Type B pancreatic cell (in vitro differentiated cells): ENCODE measurements around the gene TTLL4. TPM values are rescaled to one million over a fixed set of nuclear protein-coding genes. Genes with fewer than 3 reads are reported as not detected.

Experiments used
- DNase-seq: peaks from one replicate; pipeline ENCODE4 v3.0.0; 2021; ENCODE audit warnings: mixed read lengths; ENCODE audit not compliant: unreplicated experiment; ENCODE audit errors: extremely low spot score
- H3K27ac Mint-ChIP-seq: 2 replicates; pipeline ENCODE4 v1.8.0; 2021; ENCODE audit warnings: mild to moderate bottlenecking, mixed read lengths
- H3K27me3 Mint-ChIP-seq: 2 replicates; pipeline ENCODE4 v1.8.0; 2021; ENCODE audit warnings: mixed read lengths
- H3K36me3 Mint-ChIP-seq: 2 replicates; pipeline ENCODE4 v1.8.0; 2021; ENCODE audit warnings: mixed read lengths
- H3K4me1 Mint-ChIP-seq: one replicate; pipeline ENCODE4 v1.8.0; 2021; ENCODE audit warnings: mixed read lengths; ENCODE audit not compliant: unreplicated experiment
- H3K4me3 Mint-ChIP-seq: 2 replicates; pipeline ENCODE4 v1.8.0; 2021; ENCODE audit warnings: mild to moderate bottlenecking, mixed read lengths
- H3K9me3 Mint-ChIP-seq: 2 replicates; pipeline ENCODE4 v1.8.0; 2021; ENCODE audit warnings: mixed read lengths
- total RNA-seq: library from RNA; stranded (reverse); gene quantifications from 2 replicates; pipeline ENCODE4 v1.2.1, GENCODE V29; 2021; ENCODE audit warnings: low replicate concordance
- TF ChIP-seq, protein P1 (sequence below): fragments of 200-600 bp; sonication (generic); conservative IDR thresholded peaks from 2 replicates; pipeline ENCODE4 v1.5.0; 2021; ENCODE audit warnings: antibody characterized with exemption, mild to moderate bottlenecking

The TTLL4 gene
- total RNA-seq, 1 donor from 2014 or later = 79.8 TPM

DNA sequence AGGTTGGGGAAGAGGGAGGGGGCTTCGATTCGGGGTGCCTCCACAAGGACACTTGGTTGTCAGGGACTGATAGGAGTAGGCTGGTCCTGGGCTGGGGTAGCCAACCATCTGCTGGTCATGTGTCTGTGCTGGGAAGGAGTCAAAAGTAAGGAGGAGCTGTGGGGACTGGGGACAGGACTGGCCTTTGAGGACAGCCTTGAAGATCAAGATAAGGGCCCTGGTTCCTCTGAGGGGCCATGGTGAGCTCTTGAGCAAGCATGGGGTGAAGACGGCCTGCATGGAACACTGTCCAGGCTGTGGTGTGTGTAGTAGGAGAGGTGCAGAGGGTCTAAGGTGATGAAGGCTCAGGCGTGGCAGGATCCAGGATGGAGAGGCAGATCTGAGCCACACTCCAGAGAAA, 73.1 kb downstream of the TTLL4 start:
- Mint-ChIP-seq H3K4me1 (peaks cover 23% of the 10 kb centered on the region), H3K4me3 (peak overlapping the region; percentile 64), H3K36me3 (peaks cover 5% of the 10 kb centered on the region), H3K27me3 (peaks cover 24% of the 10 kb centered on the region), H3K27ac (no peak overlapping the region), H3K9me3 (peaks cover 10% of the 10 kb centered on the region)
- DNase-seq = no peak
- TF ChIP-seq, protein P1, sequence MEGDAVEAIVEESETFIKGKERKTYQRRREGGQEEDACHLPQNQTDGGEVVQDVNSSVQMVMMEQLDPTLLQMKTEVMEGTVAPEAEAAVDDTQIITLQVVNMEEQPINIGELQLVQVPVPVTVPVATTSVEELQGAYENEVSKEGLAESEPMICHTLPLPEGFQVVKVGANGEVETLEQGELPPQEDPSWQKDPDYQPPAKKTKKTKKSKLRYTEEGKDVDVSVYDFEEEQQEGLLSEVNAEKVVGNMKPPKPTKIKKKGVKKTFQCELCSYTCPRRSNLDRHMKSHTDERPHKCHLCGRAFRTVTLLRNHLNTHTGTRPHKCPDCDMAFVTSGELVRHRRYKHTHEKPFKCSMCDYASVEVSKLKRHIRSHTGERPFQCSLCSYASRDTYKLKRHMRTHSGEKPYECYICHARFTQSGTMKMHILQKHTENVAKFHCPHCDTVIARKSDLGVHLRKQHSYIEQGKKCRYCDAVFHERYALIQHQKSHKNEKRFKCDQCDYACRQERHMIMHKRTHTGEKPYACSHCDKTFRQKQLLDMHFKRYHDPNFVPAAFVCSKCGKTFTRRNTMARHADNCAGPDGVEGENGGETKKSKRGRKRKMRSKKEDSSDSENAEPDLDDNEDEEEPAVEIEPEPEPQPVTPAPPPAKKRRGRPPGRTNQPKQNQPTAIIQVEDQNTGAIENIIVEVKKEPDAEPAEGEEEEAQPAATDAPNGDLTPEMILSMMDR = no peak

DNA sequence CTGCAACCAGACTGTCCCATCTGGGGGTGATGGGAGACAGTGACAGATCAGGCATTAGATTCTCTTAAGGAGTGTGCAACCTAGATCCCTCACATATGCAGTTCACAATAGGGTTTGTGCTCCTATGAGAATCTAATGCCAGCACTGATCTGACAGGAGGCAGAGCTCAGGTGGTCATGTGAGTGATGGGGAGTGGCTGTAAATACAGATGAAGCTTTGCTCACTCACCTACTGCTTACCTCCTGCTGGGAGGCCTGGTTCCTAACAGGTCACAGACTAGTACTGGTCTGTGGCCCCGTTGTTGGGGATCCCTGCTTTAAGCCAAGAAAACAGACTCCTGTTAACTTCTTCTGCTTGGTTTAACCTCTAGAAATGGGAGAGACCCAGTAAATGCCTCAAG, 74.5 kb downstream of the TTLL4 start:
- no peak for DNase-seq
- H3K36me3 Mint-ChIP-seq = peaks cover 5% of the 10 kb centered on the region
- H3K4me3 Mint-ChIP-seq = no peak overlapping the region
- H3K27ac Mint-ChIP-seq = no peak overlapping the region
- peaks cover 24% of the 10 kb centered on the region for H3K27me3 Mint-ChIP-seq
- H3K4me1 Mint-ChIP-seq = peaks cover 23% of the 10 kb centered on the region
- TF ChIP-seq, protein P1 = no peak
- H3K9me3 Mint-ChIP-seq = peaks cover 10% of the 10 kb centered on the region

DNA sequence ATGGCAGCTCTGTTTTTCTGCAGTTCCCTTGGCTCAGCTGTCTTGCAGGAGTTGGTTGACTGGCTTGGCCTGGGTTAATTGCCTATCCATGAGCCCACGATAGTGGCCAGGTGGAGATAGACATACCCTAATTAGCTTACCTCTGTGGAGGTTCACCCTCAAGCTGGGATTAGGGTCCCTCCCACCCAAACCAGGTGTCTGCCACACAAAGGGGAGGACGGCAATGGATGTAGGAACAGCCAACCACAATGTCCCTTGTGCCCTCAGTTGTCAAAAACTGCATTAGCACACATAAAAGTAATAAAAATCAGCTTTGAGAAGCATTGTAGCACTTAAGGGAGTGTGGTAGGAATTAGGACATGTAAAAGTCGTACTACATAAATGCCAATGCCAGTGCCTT, 75.5 kb downstream of the TTLL4 start:
- Mint-ChIP-seq H3K9me3 (peaks cover 10% of the 10 kb centered on the region), H3K4me1 (peaks cover 17% of the 10 kb centered on the region), H3K36me3 (peaks cover 5% of the 10 kb centered on the region), H3K27ac (no peak overlapping the region), H3K27me3 (peaks cover 19% of the 10 kb centered on the region), H3K4me3 (no peak overlapping the region)
- DNase-seq = no peak
- TF ChIP-seq, protein P1 = no peak

DNA sequence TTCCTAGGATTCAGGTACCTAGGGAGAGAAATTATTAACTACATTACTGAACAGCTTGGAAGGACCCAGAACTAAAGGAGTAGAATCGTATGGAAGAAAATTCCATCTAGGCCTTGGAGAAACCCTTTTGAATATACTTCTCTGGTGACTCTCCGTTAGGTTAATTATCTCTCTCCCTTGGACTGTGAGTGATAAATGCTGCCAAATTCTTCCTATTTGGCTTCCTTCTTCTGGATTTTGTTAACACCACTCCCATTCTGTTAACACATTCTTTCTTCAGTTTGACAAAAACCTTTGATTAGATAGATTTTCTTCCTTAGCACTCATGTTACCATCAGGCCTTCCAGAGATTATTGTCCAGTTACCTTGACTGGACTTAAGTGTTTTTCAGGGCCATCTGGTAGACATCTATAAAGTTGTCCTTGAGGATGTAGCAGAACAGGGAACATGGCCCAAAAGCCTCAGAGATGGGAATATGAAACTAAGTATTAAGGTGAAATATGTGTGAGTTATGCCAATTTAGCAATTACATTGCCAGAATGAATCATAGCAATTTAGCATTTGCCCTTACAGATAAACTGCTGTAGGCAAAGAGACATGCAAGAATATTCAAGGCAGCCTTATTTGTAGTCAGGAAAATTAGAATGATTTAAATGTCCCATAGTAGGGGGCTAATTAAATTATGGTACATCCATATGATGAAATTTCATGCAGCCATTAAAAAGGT, 78.1 kb downstream of the TTLL4 start:
- no peak overlapping the region for H3K27ac Mint-ChIP-seq
- peaks cover 2% of the 10 kb centered on the region for H3K4me1 Mint-ChIP-seq
- H3K36me3 Mint-ChIP-seq = peaks cover 1% of the 10 kb centered on the region
- H3K4me3 Mint-ChIP-seq = no peak overlapping the region
- TF ChIP-seq, protein P1 = no peak
- no peak for DNase-seq
- H3K9me3 Mint-ChIP-seq = peaks cover 10% of the 10 kb centered on the region
- peaks cover 3% of the 10 kb centered on the region for H3K27me3 Mint-ChIP-seq

- TF ChIP-seq, protein P1 = no peak
- H3K27me3 Mint-ChIP-seq = no peaks in the 10 kb centered on the region
- no peaks in the 10 kb centered on the region for H3K4me1 Mint-ChIP-seq
- peaks cover 8% of the 10 kb centered on the region for H3K9me3 Mint-ChIP-seq
- no peak for DNase-seq
- H3K36me3 Mint-ChIP-seq = no peaks in the 10 kb centered on the region
- no peak overlapping the region for H3K4me3 Mint-ChIP-seq
- no peak overlapping the region for H3K27ac Mint-ChIP-seq
These were observed 81.8 kb downstream of the TTLL4 start for GRCh38 chr2:218792433-218792832.
